SK-N-SH (cell line): ENCODE data around the gene DNAJB6. TPM values are rescaled to one million over a fixed set of nuclear protein-coding genes. Genes with fewer than 3 reads are reported as not detected.

Source experiments
- CTCF ChIA-PET: fragments of 300-600, 350-600 bp; formaldehyde crosslinking; extraction: SDS; loops from one replicate; lab custom pipeline; 2021; lab: Yijun Ruan, JAX
- POLR2A ChIA-PET: fragments of 350-600 bp; sonication (Branson Sonifier 250); formaldehyde crosslinking; extraction: SDS; loops from one replicate; lab custom pipeline; 2020; ENCODE audit warnings: antibody characterized with exemption, inconsistent platforms; lab: Yijun Ruan, JAX
- DNase-seq: peaks from one replicate; pipeline ENCODE4 v3.0.0; 2012
- H2AFZ ChIP-seq: fragments of 200-600 bp; sonication (generic); 2 replicates; pipeline ENCODE4 v1.8.1; 2016; ENCODE audit warnings: antibody characterized with exemption, mild to moderate bottlenecking, low read depth
- H3F3A ChIP-seq: fragments of 200-600 bp; sonication (generic); replicated peaks from 2 replicates; pipeline ENCODE3; 2016; ENCODE audit warnings: antibody characterized with exemption, mild to moderate bottlenecking; ENCODE audit not compliant: insufficient read depth
- H3K27ac ChIP-seq, 2 experiments: fragments of 200-500 bp in 1 of 2; fragments of 200-600 bp in 1 of 2; sonication (Bioruptor generic) in 1 of 2; sonication (generic), shearing (Covaris generic) in 1 of 2; 2 replicates each; pipeline versions ENCODE4 v1.5.1 to v1.6.1; 2014 to 2016; ENCODE audit warnings: low read depth in 2 of 2, inconsistent platforms in 1 of 2, low read length in 1 of 2, mild to moderate bottlenecking in 1 of 2, mixed read lengths in 1 of 2
- H3K27me3 ChIP-seq: fragments of 200-600 bp; sonication (generic), shearing (Covaris generic); 2 replicates; pipeline ENCODE4 v1.6.1; 2016; ENCODE audit warnings: mixed run types; ENCODE audit not compliant: insufficient read depth
- H3K36me3 ChIP-seq, 2 experiments: fragments of 200-500 bp in 1 of 2; fragments of 200-600 bp in 1 of 2; sonication (Bioruptor generic) in 1 of 2; sonication (generic) in 1 of 2; replicated peaks in 1 of 2; 2 replicates each; pipeline versions ENCODE3 to v1.5.1; 2014 to 2016; ENCODE audit warnings: low read length in 1 of 2, mild to moderate bottlenecking in 1 of 2; ENCODE audit not compliant: insufficient read depth in 2 of 2, control insufficient read depth in 1 of 2
- H3K4me1 ChIP-seq, 2 experiments: fragments of 200-500 bp in 1 of 2; fragments of 200-600 bp in 1 of 2; sonication (Bioruptor generic) in 1 of 2; sonication (generic), shearing (Covaris generic) in 1 of 2; 2 replicates each; pipeline versions ENCODE4 v1.5.1 to v1.6.1; 2014 to 2016; ENCODE audit warnings: low read depth in 1 of 2, low read length in 1 of 2, mixed run types in 1 of 2; ENCODE audit not compliant: insufficient read depth in 2 of 2, control insufficient read depth in 1 of 2
- H3K4me2 ChIP-seq: fragments of 200-600 bp; sonication (generic), shearing (Covaris generic); 2 replicates; pipeline ENCODE4 v1.6.1; 2017; ENCODE audit warnings: mixed run types
- H3K4me3 ChIP-seq, 2 experiments: fragments of 200-500 bp in 1 of 2; fragments of 200-600 bp in 1 of 2; sonication (Bioruptor generic) in 1 of 2; sonication (generic), shearing (Covaris generic) in 1 of 2; 2 replicates each; pipeline versions ENCODE4 v1.5.1 to v1.8.1; 2014 to 2016; ENCODE audit warnings: low read depth in 2 of 2, inconsistent platforms in 1 of 2, low read length in 1 of 2, mild to moderate bottlenecking in 1 of 2, mixed read lengths in 1 of 2, moderate library complexity in 1 of 2
- H3K79me2 ChIP-seq: fragments of 200-600 bp; sonication (generic); 2 replicates; pipeline ENCODE4 v1.8.1; 2017; ENCODE audit warnings: mild to moderate bottlenecking; ENCODE audit not compliant: insufficient read depth
- H3K9ac ChIP-seq: fragments of 200-600 bp; sonication (generic); 2 replicates; pipeline ENCODE4 v1.6.1; 2017; ENCODE audit warnings: mixed run types
- H3K9me2 ChIP-seq: fragments of 200-600 bp; sonication (generic); 2 replicates; pipeline ENCODE4 v1.6.1; 2017; ENCODE audit warnings: mixed run types
- H3K9me3 ChIP-seq: fragments of 200-600 bp; sonication (generic); 2 replicates; pipeline ENCODE4 v1.6.1; 2017; ENCODE audit warnings: mixed run types, mild to moderate bottlenecking, moderate library complexity
- H4K20me1 ChIP-seq: fragments of 200-600 bp; sonication (generic); 2 replicates; pipeline ENCODE4 v1.6.1; 2017; ENCODE audit warnings: mild to moderate bottlenecking, mixed run types; ENCODE audit not compliant: insufficient read depth
- CTCF ChIP-seq: fragments of 200-600 bp; sonication (generic); IDR thresholded peaks from 2 replicates; pipeline ENCODE4 v1.6.1; 2017; ENCODE audit warnings: antibody characterized with exemption, mild to moderate bottlenecking, moderate library complexity
- ELF1 ChIP-seq: IDR thresholded peaks from 2 replicates; pipeline ENCODE4 v1.4.0; 2012
- JUND ChIP-seq: IDR thresholded peaks from 2 replicates; pipeline ENCODE4 v1.4.0; 2012
- MXI1 ChIP-seq: IDR thresholded peaks from 2 replicates; pipeline ENCODE4 v1.6.1; 2012; ENCODE audit warnings: mild to moderate bottlenecking, low read depth, low read length, improper control_type of control experiment
- NFIC ChIP-seq: IDR thresholded peaks from 2 replicates; pipeline ENCODE4 v1.4.0; 2012; ENCODE audit warnings: borderline replicate concordance
- NRF1 ChIP-seq: IDR thresholded peaks from 2 replicates; pipeline ENCODE4 v1.6.1; 2012; ENCODE audit warnings: low read depth, mild to moderate bottlenecking, low read length
- PBX3 ChIP-seq: IDR thresholded peaks from 2 replicates; pipeline ENCODE4; 2012
- POLR2AphosphoS5 ChIP-seq: IDR thresholded peaks from 2 replicates; pipeline ENCODE4 v1.6.1; 2012; ENCODE audit warnings: low read depth, low read length
- RCOR1 ChIP-seq: fragments of 150-350 bp; IDR thresholded peaks from 2 replicates; pipeline ENCODE4 v1.6.1; 2017; ENCODE audit warnings: antibody characterized with exemption, low read length
- REST ChIP-seq: IDR thresholded peaks from 2 replicates; pipeline ENCODE4 v1.6.1; 2012; ENCODE audit warnings: mild to moderate bottlenecking, low read depth, low read length, moderate library complexity
- RFX5 ChIP-seq: IDR thresholded peaks from 2 replicates; pipeline ENCODE4 v1.6.1; 2012; ENCODE audit warnings: mild to moderate bottlenecking, improper control_type of control experiment, low read length
- RXRA ChIP-seq: IDR thresholded peaks from 2 replicates; pipeline ENCODE4 v1.4.0; 2012; ENCODE audit warnings: low read depth, mild to moderate bottlenecking, borderline replicate concordance
- SIN3A ChIP-seq: IDR thresholded peaks from 2 replicates; pipeline ENCODE4 v1.6.1; 2012; ENCODE audit warnings: low read depth, mild to moderate bottlenecking, low read length, moderate library complexity, borderline replicate concordance
- SMC3 ChIP-seq: IDR thresholded peaks from 2 replicates; pipeline ENCODE4 v1.6.1; 2012; ENCODE audit warnings: low read depth, low read length, improper control_type of control experiment
- TAF1 ChIP-seq: IDR thresholded peaks from 2 replicates; pipeline ENCODE4 v1.6.1; 2012; ENCODE audit warnings: low read depth, mild to moderate bottlenecking, low read length, moderate library complexity, borderline replicate concordance
- USF2 ChIP-seq: fragments of 150-350 bp; IDR thresholded peaks from 2 replicates; pipeline ENCODE4 v1.6.1; 2017; ENCODE audit warnings: antibody characterized with exemption, low read length, low read depth, borderline replicate concordance
- YY1 ChIP-seq: IDR thresholded peaks from 2 replicates; pipeline ENCODE4 v1.4.0; 2012; ENCODE audit warnings: low read depth, mild to moderate bottlenecking
- ZBTB33 ChIP-seq: IDR thresholded peaks from 2 replicates; pipeline ENCODE4 v1.4.0; 2012; ENCODE audit warnings: low read depth, borderline replicate concordance
- WGBS: methylation state at CpG from one replicate; pipeline ENCODE4 v1.1.6; 2017; ENCODE audit warnings: low lambda C conversion rate; 5-methylcytosine and 5-hydroxymethylcytosine counted together
- polyA plus RNA-seq, 3 experiments: library from polyadenylated mRNA; depleted of rRNA; stranded (reverse); fragments of >200 nt; gene quantifications; 2 replicates each; pipeline ENCODE4 v1.2.3, GENCODE V29; 2012

Gene DNAJB6
- polyA plus RNA-seq, 1 of the 3 experiments (the other 2 are of a cell fraction): 176 TPM

- H3K9me3 ChIP-seq: no peaks in the 10 kb centered on the region
- no peak for DNase-seq
- H3K79me2 ChIP-seq: peaks cover 99% of the 10 kb centered on the region
- no peaks in the 10 kb centered on the region for H3K27me3 ChIP-seq
- peaks cover 86% of the 10 kb centered on the region for H4K20me1 ChIP-seq
- no peak overlapping the region for H2AFZ ChIP-seq
- H3K4me2 ChIP-seq: no peak overlapping the region
- peaks cover 80 to 95% of the 10 kb centered on the region in 2 experiments for H3K36me3 ChIP-seq
- TF ChIP-seq RCOR1: no peak
- TF ChIP-seq SMC3: no peak
- no peak for TF ChIP-seq CTCF
- no peak for TF ChIP-seq YY1
- TF ChIP-seq ZBTB33: no peak
- TF ChIP-seq RFX5: no peak
- TF ChIP-seq SIN3A: no peak
- TF ChIP-seq POLR2AphosphoS5: no peak
- no peak for TF ChIP-seq RXRA
- no peak for TF ChIP-seq REST
- no peak for TF ChIP-seq JUND
- TF ChIP-seq MXI1: no peak
- no peak for TF ChIP-seq NRF1
- TF ChIP-seq NFIC: no peak
- no peak for TF ChIP-seq TAF1
- TF ChIP-seq PBX3: no peak
- no peak for TF ChIP-seq USF2
- TF ChIP-seq ELF1: no peak
- H3K4me1 ChIP-seq: no peaks in the 10 kb centered on the region; a peak in 1 of 4 replicates
- CTCF ChIA-PET: interaction anchor here (0.7 to 1.3 kb wide), 4 partner anchors 10 to 20 kb away, joined by 3 to 4 read pairs (median 4); no protein-coding TSS in a partner anchor
- POLR2A ChIA-PET: interaction anchor here (1.1 kb wide), 1 partner anchor 32 kb away, joined by 4 read pairs; the partner anchor contains the start of gene DNAJB6
- peaks cover 10% of the 10 kb centered on the region for H3F3A ChIP-seq
- peak overlapping the region in 1 of 2 experiments; percentile 40; a peak in 1 of 4 replicates for H3K27ac ChIP-seq
- no peak overlapping the region for H3K4me3 ChIP-seq
- H3K9me2 ChIP-seq: no peaks in the 10 kb centered on the region
- 89% methylated on average over 7 of the region's 7 CpGs for WGBS
- H3K9ac ChIP-seq: no peak overlapping the region
Observed at GRCh38 chr7:157368955-157369354, 32.2 kb downstream of the DNAJB6 start.
